ENCODE measurements around the gene SLC36A3.
A peak's percentile ranks its signal among the peaks of the same experiment; 100 is the strongest.

The SLC36A3 gene

DNA sequence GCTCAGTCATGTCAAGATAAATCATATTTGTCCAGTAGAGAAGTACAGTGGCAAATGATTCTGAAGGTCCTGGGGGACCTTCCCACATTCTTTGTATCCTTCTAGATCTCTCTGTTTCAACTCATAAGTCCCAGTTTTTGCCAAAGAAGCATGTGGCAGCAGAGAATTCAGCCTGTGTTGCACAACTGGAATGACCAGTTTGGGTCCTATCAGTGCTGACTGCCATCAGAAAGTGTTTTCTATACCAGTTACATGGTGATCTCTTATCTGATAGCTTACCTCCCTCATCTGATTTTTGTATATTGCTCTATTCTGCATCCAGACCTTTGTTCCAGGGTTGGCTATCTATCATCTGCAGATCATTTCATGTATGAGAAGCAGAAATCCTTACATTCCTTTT is 28.9 kb downstream of the SLC36A3 start:
- TF ChIP-seq, protein P1, sequence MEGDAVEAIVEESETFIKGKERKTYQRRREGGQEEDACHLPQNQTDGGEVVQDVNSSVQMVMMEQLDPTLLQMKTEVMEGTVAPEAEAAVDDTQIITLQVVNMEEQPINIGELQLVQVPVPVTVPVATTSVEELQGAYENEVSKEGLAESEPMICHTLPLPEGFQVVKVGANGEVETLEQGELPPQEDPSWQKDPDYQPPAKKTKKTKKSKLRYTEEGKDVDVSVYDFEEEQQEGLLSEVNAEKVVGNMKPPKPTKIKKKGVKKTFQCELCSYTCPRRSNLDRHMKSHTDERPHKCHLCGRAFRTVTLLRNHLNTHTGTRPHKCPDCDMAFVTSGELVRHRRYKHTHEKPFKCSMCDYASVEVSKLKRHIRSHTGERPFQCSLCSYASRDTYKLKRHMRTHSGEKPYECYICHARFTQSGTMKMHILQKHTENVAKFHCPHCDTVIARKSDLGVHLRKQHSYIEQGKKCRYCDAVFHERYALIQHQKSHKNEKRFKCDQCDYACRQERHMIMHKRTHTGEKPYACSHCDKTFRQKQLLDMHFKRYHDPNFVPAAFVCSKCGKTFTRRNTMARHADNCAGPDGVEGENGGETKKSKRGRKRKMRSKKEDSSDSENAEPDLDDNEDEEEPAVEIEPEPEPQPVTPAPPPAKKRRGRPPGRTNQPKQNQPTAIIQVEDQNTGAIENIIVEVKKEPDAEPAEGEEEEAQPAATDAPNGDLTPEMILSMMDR (IDR thresholded peaks at IDR 0.05; ENCODE audit: insufficient read depth, low read length), result no peak
- TF ChIP-seq, protein P2, sequence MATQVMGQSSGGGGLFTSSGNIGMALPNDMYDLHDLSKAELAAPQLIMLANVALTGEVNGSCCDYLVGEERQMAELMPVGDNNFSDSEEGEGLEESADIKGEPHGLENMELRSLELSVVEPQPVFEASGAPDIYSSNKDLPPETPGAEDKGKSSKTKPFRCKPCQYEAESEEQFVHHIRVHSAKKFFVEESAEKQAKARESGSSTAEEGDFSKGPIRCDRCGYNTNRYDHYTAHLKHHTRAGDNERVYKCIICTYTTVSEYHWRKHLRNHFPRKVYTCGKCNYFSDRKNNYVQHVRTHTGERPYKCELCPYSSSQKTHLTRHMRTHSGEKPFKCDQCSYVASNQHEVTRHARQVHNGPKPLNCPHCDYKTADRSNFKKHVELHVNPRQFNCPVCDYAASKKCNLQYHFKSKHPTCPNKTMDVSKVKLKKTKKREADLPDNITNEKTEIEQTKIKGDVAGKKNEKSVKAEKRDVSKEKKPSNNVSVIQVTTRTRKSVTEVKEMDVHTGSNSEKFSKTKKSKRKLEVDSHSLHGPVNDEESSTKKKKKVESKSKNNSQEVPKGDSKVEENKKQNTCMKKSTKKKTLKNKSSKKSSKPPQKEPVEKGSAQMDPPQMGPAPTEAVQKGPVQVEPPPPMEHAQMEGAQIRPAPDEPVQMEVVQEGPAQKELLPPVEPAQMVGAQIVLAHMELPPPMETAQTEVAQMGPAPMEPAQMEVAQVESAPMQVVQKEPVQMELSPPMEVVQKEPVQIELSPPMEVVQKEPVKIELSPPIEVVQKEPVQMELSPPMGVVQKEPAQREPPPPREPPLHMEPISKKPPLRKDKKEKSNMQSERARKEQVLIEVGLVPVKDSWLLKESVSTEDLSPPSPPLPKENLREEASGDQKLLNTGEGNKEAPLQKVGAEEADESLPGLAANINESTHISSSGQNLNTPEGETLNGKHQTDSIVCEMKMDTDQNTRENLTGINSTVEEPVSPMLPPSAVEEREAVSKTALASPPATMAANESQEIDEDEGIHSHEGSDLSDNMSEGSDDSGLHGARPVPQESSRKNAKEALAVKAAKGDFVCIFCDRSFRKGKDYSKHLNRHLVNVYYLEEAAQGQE (IDR thresholded peaks at IDR 0.05; ENCODE audit: insufficient replicate concordance, low read depth), result no peak
- TF ChIP-seq SPI1 (IDR thresholded peaks at IDR 0.05; ENCODE audit: borderline replicate concordance, low read depth) (no peak), POLR2AphosphoS5 (IDR thresholded peaks at IDR 0.05; ENCODE audit: low read depth) (no peak), GABPA (IDR thresholded peaks at IDR 0.05; ENCODE audit: low read depth) (no peak)
- H3K4me3 ChIP-seq (replicated peaks; ENCODE audit: insufficient read depth, low read length), result no peak overlapping the region
- no peak for DNase-seq (ENCODE audit: low read depth in 1 of 2, low spot score in 1 of 2)
- H3K27me3 ChIP-seq (ENCODE audit: insufficient read depth, poor library complexity, severe bottlenecking), result no peaks in the 10 kb centered on the region
- H3K27ac ChIP-seq (replicated peaks), result no peak overlapping the region

DNA sequence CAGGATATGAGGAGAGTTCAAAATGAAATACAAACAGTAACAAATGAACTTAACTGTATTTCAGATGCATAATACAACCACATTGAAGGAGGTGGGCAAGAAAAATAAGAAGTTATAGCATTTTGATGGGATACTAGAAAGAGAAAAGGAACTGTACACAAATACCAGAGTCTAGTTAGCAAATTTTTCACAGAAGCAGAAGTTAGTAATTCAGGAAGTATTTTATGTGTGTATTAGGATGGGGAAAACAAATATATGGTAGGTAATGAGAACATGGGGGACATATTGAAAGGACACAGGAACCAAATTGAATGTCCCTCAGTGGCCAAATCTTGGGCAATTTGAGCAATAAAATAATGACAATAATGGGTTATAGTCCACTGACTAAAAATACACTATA is 32.2 kb downstream of the SLC36A3 start:
- TF ChIP-seq GABPA (IDR thresholded peaks at IDR 0.05; ENCODE audit: low read depth) (no peak), POLR2AphosphoS5 (IDR thresholded peaks at IDR 0.05; ENCODE audit: low read depth) (no peak), SPI1 (IDR thresholded peaks at IDR 0.05; ENCODE audit: borderline replicate concordance, low read depth) (peak; percentile 12; the same call in 1 of the 2 replicates)
- TF ChIP-seq, protein P1 (IDR thresholded peaks at IDR 0.05; ENCODE audit: insufficient read depth, low read length), result no peak
- TF ChIP-seq, protein P2 (IDR thresholded peaks at IDR 0.05; ENCODE audit: insufficient replicate concordance, low read depth), result no peak
- DNase-seq (ENCODE audit: low read depth in 1 of 2, low spot score in 1 of 2), result no peak
- H3K27me3 ChIP-seq (ENCODE audit: insufficient read depth, poor library complexity, severe bottlenecking), result no peaks in the 10 kb centered on the region
- H3K4me3 ChIP-seq (replicated peaks; ENCODE audit: insufficient read depth, low read length), result no peak overlapping the region
- H3K27ac ChIP-seq (replicated peaks), result no peak overlapping the region

DNA sequence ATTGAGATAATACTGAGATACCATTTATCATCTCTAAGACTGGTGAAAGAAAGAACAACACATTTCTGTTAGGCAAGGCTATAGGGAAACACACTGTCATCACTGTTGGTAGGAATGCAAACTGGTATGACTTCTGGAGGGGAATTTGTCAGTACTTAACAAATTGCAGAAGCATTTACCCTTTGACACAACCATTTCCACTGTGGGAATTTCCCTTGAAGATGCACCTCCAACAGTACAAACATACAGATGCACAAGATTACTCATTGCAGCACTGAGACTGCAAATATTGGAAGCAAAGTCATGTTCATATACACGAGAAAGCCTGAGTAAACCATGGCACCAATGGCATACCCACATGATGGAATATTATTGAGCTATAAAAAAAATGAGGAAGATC is 33.0 kb downstream of the SLC36A3 start:
- H3K27me3 ChIP-seq (ENCODE audit: insufficient read depth, poor library complexity, severe bottlenecking), result no peaks in the 10 kb centered on the region
- H3K4me3 ChIP-seq (replicated peaks; ENCODE audit: insufficient read depth, low read length), result no peak overlapping the region
- no peak for DNase-seq (ENCODE audit: low read depth in 1 of 2, low spot score in 1 of 2)
- H3K27ac ChIP-seq (replicated peaks), result no peak overlapping the region
- no peak for TF ChIP-seq GABPA (IDR thresholded peaks at IDR 0.05; ENCODE audit: low read depth)
- TF ChIP-seq, protein P1 (IDR thresholded peaks at IDR 0.05; ENCODE audit: insufficient read depth, low read length), result no peak
- TF ChIP-seq SPI1 (IDR thresholded peaks at IDR 0.05; ENCODE audit: borderline replicate concordance, low read depth), result no peak
- no peak for TF ChIP-seq POLR2AphosphoS5 (IDR thresholded peaks at IDR 0.05; ENCODE audit: low read depth)
- TF ChIP-seq, protein P2 (IDR thresholded peaks at IDR 0.05; ENCODE audit: insufficient replicate concordance, low read depth), result no peak

Data from HL-60 (cell line).